Endothelial cell of umbilical vein (primary cell): Measurements from ENCODE around the gene GRM7. TPM values are rescaled to one million over a fixed set of nuclear protein-coding genes. Genes with fewer than 3 reads are reported as not detected.

Source experiments
- BruUV-seq: library from RNA; stranded (reverse); fragments of 400-500 nt; replicated peaks from 2 replicates; lab custom pipeline; 2021; lab: Mats Ljungman, UMichigan
- CTCF ChIA-PET: fragments of 300-600, 350-600 bp; sonication (Branson Sonifier 250); formaldehyde crosslinking; loops from one replicate; lab custom pipeline; 2021; ENCODE audit warnings: antibody characterized with exemption, inconsistent platforms; lab: Charles Lee
- POLR2A ChIA-PET: fragments of 300-600, 350-600 bp; sonication (Branson Sonifier 250); formaldehyde crosslinking; loops from one replicate; lab custom pipeline; 2021; ENCODE audit warnings: antibody characterized with exemption, inconsistent platforms; lab: Charles Lee
- DNase-seq: peaks from one replicate; pipeline ENCODE4 v3.0.0-alpha.2; 2011; ENCODE audit warnings: low read depth, low spot score
- FAIRE-seq: peaks from 2 replicates; lab custom pipeline; 2011; peaks lifted over from hg19 to GRCh38; lab: Jason Lieb, UNC
- H2AFZ ChIP-seq: 2 replicates; pipeline ENCODE4 v1.6.0; 2012; ENCODE audit warnings: low read depth, low read length, control low read depth, inconsistent platforms
- H3K27ac ChIP-seq: 2 replicates; pipeline ENCODE4 v1.5.1; 2011; ENCODE audit warnings: low read depth, mild to moderate bottlenecking, control low read depth, low read length, moderate library complexity; ENCODE audit not compliant: insufficient read depth
- H3K27me3 ChIP-seq, 2 experiments: 2 replicates each; pipeline versions ENCODE4 v1.6.0 to v1.6.1; 2011; ENCODE audit warnings: low read length in 2 of 2, mixed read lengths in 1 of 2; ENCODE audit not compliant: control insufficient read depth in 2 of 2, insufficient read depth in 2 of 2
- H3K36me3 ChIP-seq, 2 experiments: 2 replicates in 1 of 2; 3 replicates in 1 of 2; pipeline ENCODE4 v1.5.1; 2011; ENCODE audit warnings: low read length in 2 of 2, mild to moderate bottlenecking in 1 of 2, moderate library complexity in 1 of 2; ENCODE audit not compliant: control insufficient read depth in 2 of 2, insufficient read depth in 2 of 2; ENCODE audit errors: extremely low read depth in 1 of 2
- H3K4me1 ChIP-seq: 3 replicates; pipeline ENCODE4 v1.5.1; 2011; ENCODE audit warnings: mild to moderate bottlenecking, low read length; ENCODE audit not compliant: control insufficient read depth, insufficient read depth; ENCODE audit errors: extremely low read depth
- H3K4me2 ChIP-seq: 2 replicates; pipeline ENCODE4 v1.6.1; 2011; ENCODE audit warnings: low read length, control low read depth, mixed read lengths; ENCODE audit not compliant: insufficient read depth
- H3K4me3 ChIP-seq, 3 experiments: fragments of 200-600 bp in 1 of 3; sonication (generic), shearing (Covaris generic) in 1 of 3; replicated peaks in 1 of 3; 2 replicates each; pipeline ENCODE4 v1.5.1; 2011 to 2016; ENCODE audit warnings: control low read depth in 3 of 3, low read length in 3 of 3, mild to moderate bottlenecking in 2 of 3, inconsistent platforms in 1 of 3, low read depth in 1 of 3, moderate library complexity in 1 of 3; ENCODE audit not compliant: insufficient read depth in 1 of 3
- H3K79me2 ChIP-seq: 2 replicates; pipeline ENCODE4 v1.6.0; 2012; ENCODE audit warnings: low read length, inconsistent platforms; ENCODE audit not compliant: control insufficient read depth, insufficient read depth
- H3K9ac ChIP-seq: replicated peaks from 2 replicates; pipeline ENCODE3; 2011; ENCODE audit warnings: low read length, control low read depth; ENCODE audit not compliant: insufficient read depth; ENCODE audit errors: extremely low read depth
- H3K9me1 ChIP-seq: replicated peaks from 3 replicates; pipeline ENCODE4 v1.6.0; 2011; ENCODE audit warnings: mild to moderate bottlenecking, low read length; ENCODE audit not compliant: control insufficient read depth, insufficient read depth; ENCODE audit errors: extremely low read depth
- H3K9me3 ChIP-seq: replicated peaks from 2 replicates; pipeline ENCODE4 v1.5.1; 2012; ENCODE audit warnings: low read length, inconsistent platforms; ENCODE audit not compliant: control insufficient read depth, insufficient read depth
- H4K20me1 ChIP-seq: replicated peaks from 2 replicates; pipeline ENCODE3; 2011; ENCODE audit warnings: mild to moderate bottlenecking, low read length; ENCODE audit not compliant: control insufficient read depth, insufficient read depth; ENCODE audit errors: extremely low read depth
- EZH2 ChIP-seq: IDR thresholded peaks from 2 replicates; pipeline ENCODE4 v1.6.1; 2012; ENCODE audit warnings: borderline replicate concordance, low read depth, mild to moderate bottlenecking, moderate library complexity, low read length, inconsistent platforms; ENCODE audit not compliant: severe bottlenecking
- FOS ChIP-seq: IDR thresholded peaks from 2 replicates; pipeline ENCODE4 v1.6.1; 2011; ENCODE audit warnings: mild to moderate bottlenecking, low read length, moderate library complexity, borderline replicate concordance; ENCODE audit not compliant: insufficient read depth
- GATA2 ChIP-seq: IDR thresholded peaks from 2 replicates; pipeline ENCODE4 v1.7.0; 2011; ENCODE audit warnings: low read depth, mild to moderate bottlenecking, moderate library complexity, mixed read lengths, low read length; ENCODE audit not compliant: insufficient read length, insufficient read depth
- JUN ChIP-seq: IDR thresholded peaks from 2 replicates; pipeline ENCODE4 v1.6.1; 2011; ENCODE audit warnings: borderline replicate concordance, low read depth; ENCODE audit not compliant: insufficient read length, insufficient read depth
- MAX ChIP-seq: IDR thresholded peaks from 2 replicates; pipeline ENCODE4 v1.6.1; 2011; ENCODE audit not compliant: insufficient read depth, insufficient read length
- MYC ChIP-seq: IDR thresholded peaks from one replicate; pipeline ENCODE4 v1.6.1; 2011; ENCODE audit warnings: mild to moderate bottlenecking, low read depth, low read length
- POLR2A ChIP-seq: IDR thresholded peaks from 2 replicates; pipeline ENCODE4 v1.6.1; 2012; ENCODE audit warnings: low read depth, mild to moderate bottlenecking, control low read depth, low read length
- POLR2AphosphoS5 ChIP-seq: IDR thresholded peaks from 2 replicates; pipeline ENCODE4 v1.6.1; 2012; ENCODE audit warnings: low read depth, mild to moderate bottlenecking, control low read depth, low read length, moderate library complexity; ENCODE audit not compliant: insufficient read depth
- dilution Hi-C: fragments of 300-500 bp; cut with MboI; formaldehyde crosslinking; loops from one replicate; pipeline ENCODE4 v1.15.0; 2019; ENCODE audit warnings: low sequenced_read_pairs; ENCODE audit not compliant: extremely low pct_ligation_motif_present
- intact Hi-C: fragments of 100-400 bp; cut with micrococcal nuclease; formaldehyde crosslinking; loops from one replicate; pipeline ENCODE4 v1.10.0; 2022
- polyA plus RNA-seq, 4 experiments: library from polyadenylated mRNA; depleted of rRNA in 3 of 4; stranded (reverse) in 3 of 4; unstranded in 1 of 4; fragments of >200 nt; gene quantifications; 2 replicates each; pipeline versions ENCODE4 v1.2.1 to v1.2.3, GENCODE V29; 2011 to 2012; ENCODE audit warnings: missing spikeins in 1 of 4
- total RNA-seq: library from RNA; stranded (reverse); gene quantifications from 2 replicates; pipeline ENCODE4 v1.2.3, GENCODE V29; 2021
- TF ChIP-seq, protein P1 (sequence below), 2 donors: IDR thresholded peaks; 1 replicate in 1 of 2; 2 replicates in 1 of 2; pipeline ENCODE4 v1.5.1; 2011; ENCODE audit warnings: low read length in 2 of 2, mild to moderate bottlenecking in 2 of 2, moderate library complexity in 2 of 2, control low read depth in 1 of 2, inconsistent platforms in 1 of 2, low read depth in 1 of 2; ENCODE audit not compliant: insufficient read depth in 1 of 2; ENCODE audit errors: extremely low read depth in 1 of 2

The GRM7 gene
- total and polyA plus RNA-seq, 2 donors (not counting 3 experiments of a cell fraction or from before 2014, with no cell fraction given) = 0.12 TPM; not detected in 1

DNA sequence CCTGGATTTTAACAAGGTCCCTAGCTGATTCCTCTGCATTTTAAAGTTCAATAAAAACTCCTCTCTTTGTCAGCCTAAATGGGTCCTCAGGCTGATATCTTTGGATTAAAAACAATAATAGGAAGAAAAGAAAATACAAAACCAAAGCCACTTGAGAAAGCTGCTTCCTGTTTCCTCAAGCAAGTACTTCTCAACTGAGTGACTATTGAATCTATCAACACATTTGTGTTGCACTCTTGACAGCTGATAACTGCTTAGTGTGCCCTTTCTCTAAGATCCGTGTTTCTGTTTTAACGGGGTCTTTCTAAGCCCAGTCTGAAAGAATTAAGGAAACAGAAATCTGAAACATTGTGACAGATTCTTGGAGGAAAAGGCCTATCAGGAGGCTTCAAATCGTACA, 410.7 kb downstream of the GRM7 start:
- Histone ChIP-seq H3K27ac (peak overlapping the region; percentile 35), H3K9me3 (no peaks in the 10 kb centered on the region), H3K9ac (no peak overlapping the region), H3K4me2 (peak overlapping the region; percentile 57), H3K27me3 (no peaks in the 10 kb centered on the region), H4K20me1 (no peaks in the 10 kb centered on the region), H3K4me1 (peaks cover 13% of the 10 kb centered on the region), H3K79me2 (no peaks in the 10 kb centered on the region), H2AFZ (peak overlapping the region; percentile 68), H3K9me1 (no peaks in the 10 kb centered on the region), H3K4me3 (no peak overlapping the region), H3K36me3 (no peaks in the 10 kb centered on the region)
- FAIRE-seq = peak; percentile 46
- POLR2A ChIA-PET = interaction anchor here (0.7 kb wide), 1 partner anchor 42 kb away, joined by 3 read pairs; no protein-coding TSS in a partner anchor
- peak; percentile 71 for DNase-seq
- TF ChIP-seq JUN (no peak), POLR2A (no peak), GATA2 (no peak), FOS (no peak), MYC (no peak), POLR2AphosphoS5 (no peak), EZH2 (no peak), MAX (no peak)
- TF ChIP-seq, protein P1, sequence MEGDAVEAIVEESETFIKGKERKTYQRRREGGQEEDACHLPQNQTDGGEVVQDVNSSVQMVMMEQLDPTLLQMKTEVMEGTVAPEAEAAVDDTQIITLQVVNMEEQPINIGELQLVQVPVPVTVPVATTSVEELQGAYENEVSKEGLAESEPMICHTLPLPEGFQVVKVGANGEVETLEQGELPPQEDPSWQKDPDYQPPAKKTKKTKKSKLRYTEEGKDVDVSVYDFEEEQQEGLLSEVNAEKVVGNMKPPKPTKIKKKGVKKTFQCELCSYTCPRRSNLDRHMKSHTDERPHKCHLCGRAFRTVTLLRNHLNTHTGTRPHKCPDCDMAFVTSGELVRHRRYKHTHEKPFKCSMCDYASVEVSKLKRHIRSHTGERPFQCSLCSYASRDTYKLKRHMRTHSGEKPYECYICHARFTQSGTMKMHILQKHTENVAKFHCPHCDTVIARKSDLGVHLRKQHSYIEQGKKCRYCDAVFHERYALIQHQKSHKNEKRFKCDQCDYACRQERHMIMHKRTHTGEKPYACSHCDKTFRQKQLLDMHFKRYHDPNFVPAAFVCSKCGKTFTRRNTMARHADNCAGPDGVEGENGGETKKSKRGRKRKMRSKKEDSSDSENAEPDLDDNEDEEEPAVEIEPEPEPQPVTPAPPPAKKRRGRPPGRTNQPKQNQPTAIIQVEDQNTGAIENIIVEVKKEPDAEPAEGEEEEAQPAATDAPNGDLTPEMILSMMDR (IDR thresholded peaks at IDR 0.05; ENCODE audit: extremely low read depth in 1 of 2, insufficient read depth in 1 of 2, low read depth in 1 of 2, low read length in 2 of 2) = no peak
- dilution Hi-C loops = no loop called here
- CTCF ChIA-PET = no interaction called here
- BruUV-seq = no TSS peak
- intact Hi-C loops = no loop called here
